Kidney (tissue), 14 donors: Measurements from ENCODE around the gene PHF2. TPM values are rescaled to one million over a fixed set of nuclear protein-coding genes. Genes with fewer than 3 reads are reported as not detected.

Experiments used
- DNase-seq, 5 donors: peaks; one replicate each; pipeline ENCODE4 v3.0.0-alpha.2; 2013 to 2020
- FAIRE-seq: peaks from 2 replicates; lab custom pipeline; 2012; peaks lifted over from hg19 to GRCh38; lab: Jason Lieb, UNC
- H3K27ac ChIP-seq, 2 donors: one replicate each; pipeline ENCODE4 v1.7.0; 2013; ENCODE audit warnings: low read depth in 2 of 2, low read length in 2 of 2, inconsistent platforms in 1 of 2
- H3K27me3 ChIP-seq: one replicate; pipeline ENCODE4 v1.7.1; 2013; ENCODE audit warnings: low read length, inconsistent platforms; ENCODE audit not compliant: control insufficient read depth, insufficient read depth
- H3K36me3 ChIP-seq, 3 donors: one replicate each; pipeline versions ENCODE4 v1.7.0 to v1.7.1; 2013; ENCODE audit warnings: low read length in 3 of 3, control low read depth in 1 of 3, inconsistent platforms in 1 of 3; ENCODE audit not compliant: insufficient read depth in 3 of 3, control insufficient read depth in 2 of 3
- H3K4me1 ChIP-seq, 3 donors: one replicate each; pipeline versions ENCODE4 v1.7.0 to v1.7.1; 2013; ENCODE audit warnings: low read length in 3 of 3, inconsistent platforms in 1 of 3, low read depth in 1 of 3; ENCODE audit not compliant: control insufficient read depth in 2 of 3, insufficient read depth in 2 of 3
- H3K4me3 ChIP-seq, 3 donors: one replicate each; pipeline versions ENCODE4 v1.7.0 to v1.8.1; 2013; ENCODE audit warnings: low read length in 3 of 3, control low read depth in 1 of 3, inconsistent platforms in 1 of 3
- H3K9ac ChIP-seq, 3 donors: one replicate each; pipeline versions ENCODE4 v1.7.0 to v1.7.1; 2013; ENCODE audit warnings: low read length in 3 of 3, control low read depth in 1 of 3, inconsistent platforms in 1 of 3
- H3K9me3 ChIP-seq, 3 donors: one replicate each; pipeline versions ENCODE4 v1.7.0 to v1.7.1; 2013; ENCODE audit warnings: low read length in 3 of 3, control low read depth in 1 of 3, inconsistent platforms in 1 of 3; ENCODE audit not compliant: control insufficient read depth in 2 of 3, insufficient read depth in 1 of 3
- intact Hi-C: fragments of 100-400 bp; cut with DNase I; formaldehyde crosslinking; loops from one replicate; pipeline ENCODE4 v1.11.1; 2022
- polyA plus RNA-seq: library from polyadenylated mRNA; stranded (reverse); fragments of 350-450 nt; fragmentation: Illumina TruSeq; extraction: RNeasy Lipid Tissue Mini Kit (QIAGEN cat#74804); gene quantifications from one replicate; pipeline ENCODE4 v1.2.3, GENCODE V29; 2014; ENCODE audit warnings: low read depth, low replicate concordance; ENCODE audit not compliant: insufficient read depth
- total RNA-seq: library from RNA; stranded (reverse); fragmentation: NEBNext Ultra II Directional; extraction: Animal tissue kit (Norgen Biotek cat#: 25700); gene quantifications from one replicate; pipeline ENCODE4 v1.2.1, GENCODE V29; 2021
- TF ChIP-seq, protein P1 (sequence below): IDR thresholded peaks from 3 replicates; pipeline ENCODE4 v1.5.1; 2012; ENCODE audit warnings: mild to moderate bottlenecking, moderate library complexity, borderline replicate concordance; ENCODE audit not compliant: insufficient read depth; ENCODE audit errors: extremely low read depth
- donor health status: control.
- donor health status: control.
- donor health status: control.
- donor health status: control.
- donor health status: control.
- donor health status: DM: yes; HTN: yes; CAD: no.
- donor health status: Normal renal cell carcinoma (clear cell type).

PHF2 gene
- total and polyA plus RNA-seq, 2 donors from 2014 or later, result 10.2 to 30.7 TPM

DNA sequence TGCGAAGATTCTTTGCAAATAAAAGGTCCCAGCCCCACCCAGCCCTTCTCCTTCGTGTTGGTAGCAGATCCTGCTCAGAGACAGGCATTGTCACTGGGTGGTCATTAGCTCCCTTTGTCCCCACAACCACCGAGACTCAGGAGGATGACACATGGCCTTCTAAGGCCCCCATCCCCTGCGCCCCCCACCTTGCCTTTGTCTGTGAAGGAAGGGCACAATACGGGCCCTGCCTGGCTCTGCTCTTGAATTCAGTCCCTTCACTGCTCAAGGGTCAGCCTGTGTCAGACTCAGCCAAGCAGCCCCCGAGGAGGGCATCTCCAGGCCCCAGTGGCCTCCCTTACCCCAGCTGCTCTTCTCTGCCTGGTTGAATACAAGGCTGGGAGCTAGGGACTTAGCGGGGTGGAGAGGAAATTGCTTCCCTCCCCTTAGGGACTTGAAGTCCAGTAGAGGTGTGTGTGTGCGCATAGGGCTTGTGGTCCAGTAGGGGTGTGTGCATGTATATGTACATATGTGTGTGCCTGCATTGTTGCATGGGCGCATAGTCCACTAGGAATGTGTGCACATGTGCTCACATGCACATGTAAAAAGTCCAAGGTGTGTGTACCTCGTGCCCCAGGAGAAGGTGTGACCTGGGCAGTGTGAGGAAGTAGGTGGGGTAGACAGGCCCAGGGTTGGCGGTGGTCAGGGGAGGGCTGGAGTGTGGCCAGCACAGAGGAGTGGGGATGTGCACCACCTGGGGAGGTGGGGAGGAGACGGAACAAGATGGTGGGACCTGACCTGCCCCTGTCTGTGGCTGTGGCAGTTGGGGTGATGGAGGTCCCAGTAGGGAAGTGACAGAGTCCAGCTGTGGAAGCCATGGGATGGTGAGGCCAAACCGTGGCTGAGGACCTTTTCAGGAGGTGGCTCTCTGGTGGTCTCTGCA lies 59.1 kb downstream of the PHF2 start:
- intact Hi-C loops, result no loop called here
- H3K27ac ChIP-seq, result no peak overlapping the region
- TF ChIP-seq, protein P1, sequence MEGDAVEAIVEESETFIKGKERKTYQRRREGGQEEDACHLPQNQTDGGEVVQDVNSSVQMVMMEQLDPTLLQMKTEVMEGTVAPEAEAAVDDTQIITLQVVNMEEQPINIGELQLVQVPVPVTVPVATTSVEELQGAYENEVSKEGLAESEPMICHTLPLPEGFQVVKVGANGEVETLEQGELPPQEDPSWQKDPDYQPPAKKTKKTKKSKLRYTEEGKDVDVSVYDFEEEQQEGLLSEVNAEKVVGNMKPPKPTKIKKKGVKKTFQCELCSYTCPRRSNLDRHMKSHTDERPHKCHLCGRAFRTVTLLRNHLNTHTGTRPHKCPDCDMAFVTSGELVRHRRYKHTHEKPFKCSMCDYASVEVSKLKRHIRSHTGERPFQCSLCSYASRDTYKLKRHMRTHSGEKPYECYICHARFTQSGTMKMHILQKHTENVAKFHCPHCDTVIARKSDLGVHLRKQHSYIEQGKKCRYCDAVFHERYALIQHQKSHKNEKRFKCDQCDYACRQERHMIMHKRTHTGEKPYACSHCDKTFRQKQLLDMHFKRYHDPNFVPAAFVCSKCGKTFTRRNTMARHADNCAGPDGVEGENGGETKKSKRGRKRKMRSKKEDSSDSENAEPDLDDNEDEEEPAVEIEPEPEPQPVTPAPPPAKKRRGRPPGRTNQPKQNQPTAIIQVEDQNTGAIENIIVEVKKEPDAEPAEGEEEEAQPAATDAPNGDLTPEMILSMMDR, result no peak
- no peaks in the 10 kb centered on the region for H3K4me1 ChIP-seq
- DNase-seq (peak in 1 of 5 donors; percentile 18), FAIRE-seq (no peak)
- peaks cover 0 to 5% (median 0%) of the 10 kb centered on the region in 3 donors for H3K9me3 ChIP-seq
- peaks cover 2 to 36% (median 21%) of the 10 kb centered on the region in 3 donors for H3K36me3 ChIP-seq
- no peaks in the 10 kb centered on the region for H3K27me3 ChIP-seq
- H3K4me3 ChIP-seq, result no peak overlapping the region
- H3K9ac ChIP-seq, result no peak overlapping the region

DNA sequence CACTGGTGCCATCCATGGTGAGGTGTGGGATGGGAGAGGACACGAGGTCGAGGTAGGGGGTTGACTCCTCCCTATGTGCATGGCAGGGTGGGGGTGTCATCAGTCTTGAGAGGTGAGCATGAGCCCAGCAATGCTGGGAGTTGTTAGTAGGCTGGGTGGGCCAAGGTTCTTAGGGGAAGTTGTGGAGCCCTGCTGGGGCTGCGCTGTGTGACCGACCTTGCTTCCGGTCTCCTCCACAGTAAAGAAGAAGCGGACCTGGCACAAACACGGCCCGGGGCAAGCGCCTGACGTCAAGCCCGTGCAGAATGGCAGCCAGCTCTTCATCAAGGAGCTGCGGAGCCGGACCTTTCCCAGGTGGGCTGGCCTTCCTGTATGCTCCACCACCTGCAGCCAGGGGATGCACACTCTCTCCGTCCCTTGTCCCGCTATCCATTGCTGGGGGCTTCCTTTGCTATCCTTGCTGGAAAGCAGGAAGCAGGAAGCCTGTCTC lies 59.8 kb downstream of the PHF2 start:
- Histone ChIP-seq H3K4me3 (no peak overlapping the region), H3K4me1 (no peaks in the 10 kb centered on the region), H3K36me3 (peaks cover 2 to 36% (median 20%) of the 10 kb centered on the region in 3 donors), H3K27me3 (no peaks in the 10 kb centered on the region), H3K9me3 (peaks cover 0 to 5% (median 0%) of the 10 kb centered on the region in 3 donors), H3K9ac (no peak overlapping the region), H3K27ac (no peak overlapping the region)
- FAIRE-seq (no peak), DNase-seq (peak in 1 of 5 donors; percentile 20)
- TF ChIP-seq, protein P1, result no peak
- intact Hi-C loops, result no loop called here

DNA sequence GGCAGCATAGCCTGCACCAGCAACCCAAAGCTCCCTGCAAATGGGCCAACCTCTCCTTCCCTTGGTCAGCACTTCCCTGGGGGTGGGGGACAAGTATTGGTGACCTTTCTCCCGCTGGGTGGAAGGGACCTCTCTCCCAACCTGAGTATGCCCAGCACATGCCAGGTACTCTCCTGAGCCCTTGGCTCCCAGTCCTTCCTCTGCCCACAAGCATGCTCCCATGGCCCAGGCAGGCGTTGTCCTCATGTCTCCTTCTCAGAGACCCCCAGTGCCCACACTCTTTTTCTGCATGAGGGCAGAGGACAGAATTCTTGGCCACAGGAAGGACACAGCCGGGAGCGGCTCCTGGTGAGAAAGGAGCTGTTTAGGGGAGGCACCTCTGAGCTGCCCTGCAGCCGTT lies 60.3 kb downstream of the PHF2 start:
- Histone ChIP-seq H3K36me3 (peaks cover 2 to 36% (median 17%) of the 10 kb centered on the region in 3 donors), H3K27me3 (no peaks in the 10 kb centered on the region), H3K9ac (no peak overlapping the region), H3K4me1 (no peaks in the 10 kb centered on the region), H3K9me3 (peaks cover 0 to 5% (median 0%) of the 10 kb centered on the region in 3 donors), H3K4me3 (no peak overlapping the region), H3K27ac (no peak overlapping the region)
- DNase-seq, result peak in 1 of 5 donors; percentile 23
- TF ChIP-seq, protein P1, result no peak
- FAIRE-seq, result no peak
- intact Hi-C loops, result no loop called here
